ENCODE data around the gene ZFHX3.

DNA sequence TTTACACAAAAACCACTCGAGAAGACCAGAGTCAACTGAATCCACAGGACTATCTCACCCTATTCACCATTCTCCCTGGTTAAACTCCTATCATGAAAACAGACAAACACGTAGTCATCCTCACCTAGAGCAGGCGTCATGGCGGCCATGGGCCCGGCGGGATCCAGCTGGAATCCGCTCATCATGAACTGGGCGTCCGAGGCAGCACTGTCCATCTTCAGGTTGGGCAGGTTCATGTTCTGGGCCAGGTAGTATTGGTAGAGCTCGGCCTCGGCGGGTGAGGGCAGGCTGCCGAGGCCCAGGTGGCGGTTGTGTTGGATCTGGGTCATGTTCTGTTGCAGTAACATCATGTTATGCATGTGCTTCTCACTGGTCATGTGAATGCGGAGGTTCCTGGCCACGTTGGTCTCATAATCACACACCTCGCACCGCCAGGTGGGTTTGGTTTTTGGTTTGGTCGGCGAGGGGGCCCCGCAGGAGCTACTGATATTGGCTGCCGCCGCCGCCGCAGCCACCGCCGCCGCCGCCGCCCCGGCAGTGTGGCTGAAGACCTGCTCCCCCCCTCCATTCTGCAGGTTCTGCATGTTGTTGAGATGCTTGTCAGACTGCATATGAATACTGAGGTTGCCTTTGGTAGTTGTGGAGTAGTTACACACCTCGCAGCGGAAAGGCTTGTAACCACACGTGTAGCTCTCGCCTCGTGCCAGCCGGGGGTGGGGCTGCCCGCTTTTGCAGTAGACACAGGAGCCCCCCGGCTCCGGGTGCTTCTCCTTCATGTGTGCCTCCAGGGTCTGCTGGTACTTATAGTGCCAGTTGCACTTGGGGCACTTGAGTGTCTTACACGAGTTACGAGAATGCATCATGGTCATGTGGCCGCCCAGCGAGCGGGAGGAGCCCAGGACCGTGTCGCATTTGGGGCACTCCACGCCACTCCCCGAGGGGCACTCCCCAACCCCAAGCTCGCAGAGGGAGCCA is 90.3 kb downstream of the ZFHX3 start:
- TF ChIP-seq POLR2AphosphoS5 (IDR thresholded peaks at IDR 0.05; ENCODE audit: borderline replicate concordance, low read depth, low read length): no peak
- TF ChIP-seq FOXP2 (optimal IDR thresholded peaks at IDR 0.05; ENCODE audit: control extremely low read depth, extremely low read length, insufficient read depth): no peak

Data from SK-N-MC (cell line).